Fibroblast of lung (primary cell): ENCODE results near the gene CHD8. TPM values are rescaled to one million over a fixed set of nuclear protein-coding genes. Genes with fewer than 3 reads are reported as not detected.

Experiments
- DNase-seq, 2 donors: peaks; one replicate each; pipeline versions ENCODE4 v3.0.0 to v3.0.0-alpha.2; 2010; ENCODE audit warnings: low read depth in 2 of 2
- H2AFZ ChIP-seq: 2 replicates; pipeline ENCODE4 v1.5.1; 2012; ENCODE audit warnings: low read length, control low read depth, inconsistent platforms
- H3K27ac ChIP-seq: 2 replicates; pipeline ENCODE4 v1.5.1; 2011; ENCODE audit warnings: low read length, control low read depth; ENCODE audit not compliant: insufficient read depth
- H3K27me3 ChIP-seq: 2 replicates; pipeline ENCODE4 v1.5.1; 2011; ENCODE audit warnings: mild to moderate bottlenecking, low read length; ENCODE audit not compliant: control insufficient read depth, insufficient read depth
- H3K36me3 ChIP-seq: 2 replicates; pipeline ENCODE4 v1.5.1; 2011; ENCODE audit warnings: low read length; ENCODE audit not compliant: control insufficient read depth, insufficient read depth
- H3K4me1 ChIP-seq: 2 replicates; pipeline ENCODE4 v1.5.1; 2011; ENCODE audit warnings: low read length; ENCODE audit not compliant: control insufficient read depth, insufficient read depth; ENCODE audit errors: extremely low read depth
- H3K4me2 ChIP-seq: 2 replicates; pipeline ENCODE4 v1.5.1; 2011; ENCODE audit warnings: low read length, control low read depth; ENCODE audit not compliant: insufficient read depth; ENCODE audit errors: extremely low read depth
- H3K4me3 ChIP-seq, 4 experiments: fragments of 200-600 bp in 1 of 4; sonication (generic) in 1 of 4; replicated peaks in 1 of 4; 2 replicates each; pipeline ENCODE4 v1.5.1; 2011 to 2016; ENCODE audit warnings: low read length in 4 of 4, low read depth in 3 of 4, mild to moderate bottlenecking in 3 of 4, control low read depth in 2 of 4, inconsistent platforms in 1 of 4, mixed read lengths in 1 of 4; ENCODE audit not compliant: insufficient read depth in 1 of 4; ENCODE audit errors: control extremely low read depth in 1 of 4
- H3K79me2 ChIP-seq: 2 replicates; pipeline ENCODE4 v1.5.1; 2012; ENCODE audit warnings: mild to moderate bottlenecking, low read length, inconsistent platforms; ENCODE audit not compliant: control insufficient read depth, insufficient read depth
- H3K9ac ChIP-seq: 2 replicates; pipeline ENCODE4 v1.5.1; 2011; ENCODE audit warnings: mild to moderate bottlenecking, low read length, control low read depth; ENCODE audit not compliant: insufficient read depth
- H3K9me3 ChIP-seq: 2 replicates; pipeline ENCODE4 v1.5.1; 2012; ENCODE audit warnings: low read depth, low read length; ENCODE audit not compliant: control insufficient read depth, insufficient read depth
- H4K20me1 ChIP-seq: 2 replicates; pipeline ENCODE4 v1.5.1; 2011; ENCODE audit warnings: low read length; ENCODE audit not compliant: control insufficient read depth, insufficient read depth; ENCODE audit errors: extremely low read depth
- CTCF ChIP-seq, 2 donors: IDR thresholded peaks in 1 of 2; conservative IDR thresholded peaks in 1 of 2; 1 replicate in 1 of 2; 2 replicates in 1 of 2; pipeline ENCODE4 v1.5.1; 2011 to 2012; ENCODE audit warnings: low read length in 2 of 2, control low read depth in 1 of 2, inconsistent platforms in 1 of 2, low read depth in 1 of 2, mild to moderate bottlenecking in 1 of 2
- EZH2 ChIP-seq: IDR thresholded peaks from 2 replicates; pipeline ENCODE4 v1.5.1; 2012; ENCODE audit warnings: low read length, control low read depth, mild to moderate bottlenecking; ENCODE audit errors: missing control alignments
- polyA plus RNA-seq, 2 donors: library from polyadenylated mRNA; depleted of rRNA in 1 of 2; stranded (reverse) in 1 of 2; unstranded in 1 of 2; fragments of >200 nt; gene quantifications; 2 replicates each; pipeline ENCODE4 v1.2.1, GENCODE V29; 2011 to 2012; ENCODE audit warnings: missing spikeins in 1 of 2
- total RNA-seq: library from RNA; depleted of rRNA; stranded (reverse); fragments of >200 nt; gene quantifications from 2 replicates; pipeline ENCODE4 v1.2.1, GENCODE V29; 2014

The CHD8 gene
- total and polyA plus RNA-seq, 2 donors (not counting 1 experiment from before 2014, with no cell fraction given) = 11.1 to 56.3 TPM

- Histone ChIP-seq H4K20me1 (no peaks in the 10 kb centered on the region), H3K4me2 (no peak overlapping the region), H3K27ac (no peak overlapping the region), H2AFZ (no peak overlapping the region), H3K4me1 (no peaks in the 10 kb centered on the region), H3K9ac (no peak overlapping the region), H3K27me3 (no peaks in the 10 kb centered on the region), H3K9me3 (no peaks in the 10 kb centered on the region), H3K79me2 (no peaks in the 10 kb centered on the region), H3K36me3 (peaks cover 16% of the 10 kb centered on the region), H3K4me3 (no peak overlapping the region)
- TF ChIP-seq CTCF (conservative IDR thresholded peaks at IDR 0.05 in 1 of 2, IDR thresholded peaks at IDR 0.05 in 1 of 2; ENCODE audit: low read depth in 1 of 2, low read length in 2 of 2) (no peak), EZH2 (no peak)
- DNase-seq = peak; percentile 58 to 59
Observed at GRCh38 chr14:21494902-21495762, 39.2 kb upstream of the CHD8 start.

DNA sequence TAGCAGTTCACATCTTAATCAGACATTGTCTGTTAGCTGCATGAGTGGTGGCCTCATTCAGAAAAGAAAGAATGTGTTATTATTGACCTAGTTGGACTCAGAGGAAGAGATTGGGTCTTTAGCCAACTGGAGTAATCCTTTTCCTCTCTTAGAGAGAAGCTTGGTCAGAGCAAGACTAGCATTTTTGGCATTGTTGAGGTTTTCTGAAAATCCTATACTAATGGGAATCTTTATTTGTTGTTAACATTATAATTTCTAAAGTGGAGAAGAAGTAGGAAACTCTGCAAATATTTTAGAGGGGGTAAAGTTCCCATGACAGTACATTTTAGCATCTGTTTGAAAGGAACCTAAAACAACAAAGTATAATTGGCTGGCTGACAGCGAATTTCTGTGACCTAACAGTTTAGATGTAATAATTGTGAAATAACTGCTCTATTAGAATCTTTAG, 30.7 kb upstream of the CHD8 start:
- DNase-seq = peak; percentile 48 to 81
- H3K4me1 ChIP-seq = no peaks in the 10 kb centered on the region
- H4K20me1 ChIP-seq = no peaks in the 10 kb centered on the region
- no peak for TF ChIP-seq EZH2
- TF ChIP-seq CTCF (conservative IDR thresholded peaks at IDR 0.05 in 1 of 2, IDR thresholded peaks at IDR 0.05 in 1 of 2; ENCODE audit: low read depth in 1 of 2, low read length in 2 of 2) = no peak
- H3K4me2 ChIP-seq = no peak overlapping the region
- H3K27me3 ChIP-seq = no peaks in the 10 kb centered on the region
- no peak overlapping the region for H3K4me3 ChIP-seq
- peaks cover 13% of the 10 kb centered on the region for H3K36me3 ChIP-seq
- no peaks in the 10 kb centered on the region for H3K9me3 ChIP-seq
- no peak overlapping the region for H2AFZ ChIP-seq
- H3K9ac ChIP-seq = no peak overlapping the region
- peaks cover 7% of the 10 kb centered on the region for H3K79me2 ChIP-seq
- peak overlapping the region; percentile 20 for H3K27ac ChIP-seq

DNA sequence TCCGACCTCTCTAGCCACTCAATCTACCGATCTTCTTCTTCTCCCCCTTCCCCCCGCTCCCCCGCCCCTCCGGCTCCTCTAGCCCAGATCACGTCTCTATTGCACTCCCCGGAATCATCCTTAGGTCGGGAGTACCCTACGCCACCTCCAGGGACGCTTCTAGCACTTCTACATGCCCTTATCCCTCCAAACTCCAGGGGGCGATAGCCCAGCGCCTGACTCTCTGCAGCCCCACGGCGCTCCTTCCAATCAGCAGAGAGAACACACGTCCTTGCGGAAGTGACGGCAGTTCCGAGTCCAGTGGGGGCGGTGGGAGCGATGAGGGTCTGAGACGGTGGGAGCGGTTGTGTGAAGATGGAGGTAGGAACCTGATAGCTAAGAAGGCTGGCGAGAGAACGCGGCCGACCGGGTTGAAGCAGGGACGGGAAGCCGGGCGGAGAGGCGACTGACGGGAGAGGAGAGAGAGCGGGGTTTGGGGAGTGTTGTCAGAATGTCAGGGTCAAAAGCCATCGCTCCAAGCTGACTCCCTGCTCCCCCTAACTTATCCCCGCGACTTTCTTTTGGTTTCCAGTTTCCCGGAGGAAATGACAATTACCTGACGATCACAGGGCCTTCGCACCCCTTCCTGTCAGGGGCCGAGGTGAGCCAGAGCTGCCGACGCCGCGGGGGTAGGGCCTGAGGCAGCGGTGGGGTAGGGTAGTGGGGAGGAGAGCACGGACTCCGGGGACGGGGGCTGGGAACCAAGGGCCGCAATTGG, 21.2 kb upstream of the CHD8 start, which contains the start of the genes RAB2B and TOX4:
Gene RAB2B, minus strand, starts transcription at position 35 of the 757 bp plus-strand sequence. CDS start 87 bp downstream, outside the sequence.
Gene TOX4, plus strand, starts transcription at position 271 of the 757 bp plus-strand sequence. Its CDS starts 84 bp downstream, at position 355.
- Histone ChIP-seq H4K20me1 (no peaks in the 10 kb centered on the region), H3K4me1 (no peaks in the 10 kb centered on the region), H3K27me3 (no peaks in the 10 kb centered on the region), H3K27ac (peak within 1 kb of the TSS; percentile 81), H3K9ac (peak within 1 kb of the TSS; percentile 77), H3K79me2 (peaks cover 41% of the 10 kb centered on the region), H3K9me3 (no peaks in the 10 kb centered on the region), H3K4me2 (peak within 1 kb of the TSS; percentile 84), H2AFZ (peak within 1 kb of the TSS; percentile 96), H3K4me3 (peak within 1 kb of the TSS; percentile 86 to 100 (median 93)), H3K36me3 (no peaks in the 10 kb centered on the region)
- DNase-seq = peak; percentile 98 to 99
- TF ChIP-seq CTCF (conservative IDR thresholded peaks at IDR 0.05 in 1 of 2, IDR thresholded peaks at IDR 0.05 in 1 of 2; ENCODE audit: low read depth in 1 of 2, low read length in 2 of 2) = peak; percentile 99
- no peak for TF ChIP-seq EZH2
